Neuronal stem cell (in vitro differentiated cells): Measurements from ENCODE around the gene TCIRG1.

ENCODE experiments used
- DNase-seq: peaks from one replicate; pipeline ENCODE4 v3.0.0-alpha.2; 2013; ENCODE audit warnings: low spot score
- H2AFZ ChIP-seq: one replicate; pipeline ENCODE4 v1.6.1; 2013; ENCODE audit warnings: mild to moderate bottlenecking, low read length, inconsistent platforms
- H2AK5ac ChIP-seq: 2 replicates; pipeline ENCODE4 v1.6.1; 2013; ENCODE audit warnings: low read depth, mild to moderate bottlenecking, inconsistent platforms, low read length, moderate library complexity, mixed read lengths
- H2BK120ac ChIP-seq: 2 replicates; pipeline ENCODE4 v1.6.1; 2013; ENCODE audit warnings: low read depth, mild to moderate bottlenecking, inconsistent platforms, low read length, moderate library complexity, mixed read lengths
- H2BK12ac ChIP-seq: one replicate; pipeline ENCODE4 v1.6.1; 2013; ENCODE audit warnings: low read length, inconsistent platforms
- H2BK15ac ChIP-seq: 2 replicates; pipeline ENCODE4 v1.6.1; 2013; ENCODE audit warnings: mild to moderate bottlenecking, low read length, inconsistent platforms, mixed read lengths
- H2BK5ac ChIP-seq: one replicate; pipeline ENCODE4 v1.6.1; 2013; ENCODE audit warnings: inconsistent platforms, mild to moderate bottlenecking, low read length, moderate library complexity
- H3K14ac ChIP-seq: one replicate; pipeline ENCODE4 v1.6.1; 2013; ENCODE audit warnings: low read length, inconsistent platforms
- H3K18ac ChIP-seq: 2 replicates; pipeline ENCODE4 v1.6.1; 2013; ENCODE audit warnings: low read length, inconsistent platforms
- H3K23ac ChIP-seq: 2 replicates; pipeline ENCODE4 v1.6.1; 2013; ENCODE audit warnings: low read depth, mild to moderate bottlenecking, mixed read lengths, low read length, inconsistent platforms; ENCODE audit not compliant: poor library complexity
- H3K27ac ChIP-seq: replicated peaks from 3 replicates; pipeline ENCODE4 v1.5.1; 2013; ENCODE audit warnings: low read length, inconsistent platforms
- H3K27me3 ChIP-seq, 3 experiments: 2 replicates each; pipeline ENCODE4 v1.6.1; 2013; ENCODE audit warnings: low read length in 3 of 3, mild to moderate bottlenecking in 2 of 3, inconsistent platforms in 1 of 3, low read depth in 1 of 3, mixed read lengths in 1 of 3, moderate library complexity in 1 of 3; ENCODE audit not compliant: control insufficient read depth in 3 of 3, insufficient read depth in 3 of 3
- H3K36me3 ChIP-seq, 2 donors: replicated peaks in 1 of 2; 2 replicates each; pipeline ENCODE4 v1.6.1; 2013; ENCODE audit warnings: low read length in 2 of 2; ENCODE audit not compliant: control insufficient read depth in 2 of 2, insufficient read depth in 2 of 2
- H3K4ac ChIP-seq: 2 replicates; pipeline ENCODE4 v1.6.1; 2013; ENCODE audit warnings: inconsistent platforms, mild to moderate bottlenecking, low read length, moderate library complexity
- H3K4me1 ChIP-seq, 2 donors: 1 replicate in 1 of 2; 2 replicates in 1 of 2; pipeline ENCODE4 v1.6.1; 2013; ENCODE audit warnings: low read length in 2 of 2, low read depth in 1 of 2; ENCODE audit not compliant: control insufficient read depth in 2 of 2, insufficient read depth in 1 of 2
- H3K4me2 ChIP-seq: one replicate; pipeline ENCODE4 v1.6.1; 2013; ENCODE audit warnings: mild to moderate bottlenecking, low read length, inconsistent platforms; ENCODE audit not compliant: insufficient read depth, poor library complexity, severe bottlenecking
- H3K4me3 ChIP-seq, 2 donors: 2 replicates each; pipeline ENCODE4 v1.5.1; 2013; ENCODE audit warnings: low read length in 2 of 2, mild to moderate bottlenecking in 2 of 2, inconsistent platforms in 1 of 2, moderate library complexity in 1 of 2
- H3K79me1 ChIP-seq: one replicate; pipeline ENCODE4 v1.6.1; 2013; ENCODE audit warnings: low read depth, mild to moderate bottlenecking, inconsistent platforms, low read length, moderate library complexity
- H3K9ac ChIP-seq: one replicate; pipeline ENCODE4 v1.6.1; 2013; ENCODE audit warnings: mild to moderate bottlenecking, low read depth, low read length, inconsistent platforms; ENCODE audit not compliant: poor library complexity
- H3K9me3 ChIP-seq, 2 donors: replicated peaks in 1 of 2; 2 replicates each; pipeline versions ENCODE3 to v1.6.1; 2013; ENCODE audit warnings: low read length in 2 of 2, mild to moderate bottlenecking in 2 of 2, inconsistent platforms in 1 of 2, low read depth in 1 of 2, mixed read lengths in 1 of 2, moderate library complexity in 1 of 2; ENCODE audit not compliant: control insufficient read depth in 2 of 2, insufficient read depth in 1 of 2
- H4K8ac ChIP-seq: one replicate; pipeline ENCODE4 v1.6.1; 2013; ENCODE audit warnings: low read depth, mild to moderate bottlenecking, inconsistent platforms, low read length, moderate library complexity
- H4K91ac ChIP-seq: one replicate; pipeline ENCODE4 v1.6.1; 2013; ENCODE audit warnings: low read length, low read depth, mild to moderate bottlenecking, inconsistent platforms; ENCODE audit not compliant: poor library complexity
- WGBS, 2 donors: extraction: QIAGEN DNeasy Blood & Tissue Kit; methylation state at CpG; one replicate each; pipeline ENCODE4 v1.1.7; 2013; ENCODE audit warnings: missing lambda C conversion rate in 2 of 2, mixed read lengths in 1 of 2; ENCODE audit not compliant: insufficient read length in 2 of 2, insufficient replicate concordance in 1 of 2; ENCODE audit errors: extremely low coverage in 2 of 2; 5-methylcytosine and 5-hydroxymethylcytosine counted together

TCIRG1 gene

DNA sequence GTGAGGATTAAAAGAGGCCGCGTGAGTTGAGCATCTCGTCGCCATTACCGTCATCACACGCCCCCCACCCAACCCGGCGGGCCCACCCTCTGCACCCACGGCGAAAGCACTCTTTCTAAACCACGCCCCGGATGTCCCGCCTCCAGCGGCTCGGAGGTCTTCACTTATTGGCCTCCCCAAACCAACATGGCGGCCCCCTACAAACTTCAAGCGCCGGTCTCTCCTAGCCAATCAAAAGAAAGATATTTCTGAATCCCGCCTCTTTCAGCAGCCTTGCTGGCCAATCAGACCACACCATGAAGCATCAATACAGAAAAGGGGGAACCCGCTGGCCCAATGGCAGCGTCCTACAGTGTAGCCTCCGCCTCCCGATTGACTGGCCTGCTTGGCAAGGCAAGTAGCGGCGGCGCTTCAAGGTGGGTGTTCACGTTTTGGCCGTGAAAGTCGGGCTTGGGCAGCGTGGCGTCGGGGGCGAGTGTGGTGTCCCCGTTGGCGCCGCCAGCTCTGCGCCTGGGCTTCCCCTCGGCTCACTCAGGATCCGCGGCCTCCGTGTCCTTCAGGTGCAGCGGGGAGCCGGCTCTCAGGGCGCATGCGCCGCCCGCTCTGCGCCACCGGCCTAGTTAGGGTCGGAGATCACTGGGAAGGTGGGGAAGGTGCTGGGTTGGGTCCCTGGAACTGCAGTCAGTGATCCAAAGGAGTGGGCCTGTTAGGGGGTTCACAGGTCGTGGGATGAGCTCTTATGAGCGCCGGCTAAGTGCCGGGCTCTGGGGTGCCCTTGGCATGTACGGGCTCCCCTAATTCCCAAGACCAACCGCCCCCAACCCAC, 8.3 kb upstream of the TCIRG1 start, which contains the start of gene NDUFS8:
TSS of gene NDUFS8 (plus strand) at position 364 of the 826 bp plus-strand sequence. CDS start 1,471 bp downstream, outside the sequence.
- peaks cover 0 to 7% of the 10 kb centered on the region in 2 donors for H3K9me3 ChIP-seq
- peak within 1 kb of the TSS; percentile 86 for H3K4me2 ChIP-seq
- H2BK12ac ChIP-seq: peak within 1 kb of the TSS; percentile 64
- peak within 1 kb of the TSS; percentile 98 for H2BK5ac ChIP-seq
- H3K18ac ChIP-seq: peak within 1 kb of the TSS; percentile 100
- H2BK15ac ChIP-seq: peak within 1 kb of the TSS; percentile 93
- no peaks in the 10 kb centered on the region for H3K27me3 ChIP-seq
- peak; percentile 99 for DNase-seq
- H4K8ac ChIP-seq: peak within 1 kb of the TSS; percentile 75
- peak within 1 kb of the TSS; percentile 97 for H3K4ac ChIP-seq
- H3K4me1 ChIP-seq: peaks cover 14% of the 10 kb centered on the region in 2 donors
- peak within 1 kb of the TSS; percentile 58 for H3K27ac ChIP-seq
- H4K91ac ChIP-seq: peak within 1 kb of the TSS; percentile 93
- H3K9ac ChIP-seq: peak within 1 kb of the TSS; percentile 100
- peak within 1 kb of the TSS; percentile 31 for H3K14ac ChIP-seq
- H2AK5ac ChIP-seq: peak within 1 kb of the TSS; percentile 95
- H3K36me3 ChIP-seq: peaks cover 22 to 37% of the 10 kb centered on the region in 2 donors
- H3K23ac ChIP-seq: peak within 1 kb of the TSS; percentile 99
- H3K79me1 ChIP-seq: peaks cover 18% of the 10 kb centered on the region
- peak within 1 kb of the TSS; percentile 92 to 98 for H3K4me3 ChIP-seq
- H2AFZ ChIP-seq: peak within 1 kb of the TSS; percentile 95
- no CpG with 5 or more reads among the region's 56 CpGs for WGBS, 2 donors
- peak within 1 kb of the TSS; percentile 61 for H2BK120ac ChIP-seq

DNA sequence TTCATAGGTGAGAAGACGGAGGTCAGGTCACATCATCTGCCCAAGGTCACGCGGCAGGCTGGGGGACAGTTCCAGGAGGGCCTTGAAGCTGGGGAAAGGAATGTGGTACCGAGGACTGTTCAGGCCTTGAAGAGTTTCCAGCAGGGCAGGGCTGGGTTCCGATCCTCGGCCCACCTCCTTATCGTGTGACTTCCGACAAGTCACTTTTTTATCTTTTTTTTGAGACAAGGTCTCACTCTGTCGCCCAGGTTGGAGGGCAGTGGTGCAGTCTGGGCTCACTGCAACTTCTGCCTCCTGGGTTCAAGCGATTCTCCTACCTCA, 7.7 kb upstream of the TCIRG1 start:
- Histone ChIP-seq H3K4me1 (peaks cover 14% of the 10 kb centered on the region in 2 donors), H3K79me1 (peaks cover 19% of the 10 kb centered on the region), H3K23ac (peak overlapping the region; percentile 99), H4K8ac (no peak overlapping the region), H3K36me3 (peaks cover 22 to 35% of the 10 kb centered on the region in 2 donors), H3K4me2 (peak overlapping the region; percentile 86), H2BK15ac (peak overlapping the region; percentile 93), H3K4ac (peak overlapping the region; percentile 31), H2AK5ac (peak overlapping the region; percentile 95), H3K9me3 (peaks cover 0 to 6% of the 10 kb centered on the region in 2 donors), H3K9ac (peak overlapping the region; percentile 100), H3K27me3 (no peaks in the 10 kb centered on the region), H2BK120ac (peak overlapping the region; percentile 61), H4K91ac (no peak overlapping the region), H3K18ac (peak overlapping the region; percentile 100), H2BK12ac (peak overlapping the region; percentile 64), H2AFZ (peak overlapping the region; percentile 95), H3K27ac (peak overlapping the region; percentile 58), H3K14ac (peak overlapping the region; percentile 31), H3K4me3 (peak overlapping the region; percentile 92 to 98), H2BK5ac (peak overlapping the region; percentile 98)
- no CpG with 5 or more reads among the region's 10 CpGs for WGBS, 2 donors
- DNase-seq: no peak

DNA sequence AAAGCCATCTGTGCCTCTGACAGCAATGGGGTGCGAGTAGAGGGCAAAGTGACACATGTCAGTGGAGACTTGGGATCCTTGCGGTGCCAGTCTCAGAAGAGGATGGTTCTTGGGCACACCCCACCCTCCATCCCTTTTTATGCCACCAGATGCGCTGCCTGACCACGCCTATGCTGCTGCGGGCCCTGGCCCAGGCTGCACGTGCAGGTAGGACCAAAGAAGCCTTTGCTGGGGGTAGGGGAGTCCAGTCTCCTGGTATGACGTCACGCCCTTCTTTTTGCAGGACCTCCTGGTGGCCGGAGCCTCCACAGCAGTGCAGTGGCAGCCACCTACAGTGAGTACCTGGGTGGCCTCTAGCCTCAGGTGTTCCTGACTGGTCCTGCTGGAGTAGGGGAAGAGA, 6.8 kb upstream of the TCIRG1 start:
- peaks cover 24 to 42% of the 10 kb centered on the region in 2 donors for H3K36me3 ChIP-seq
- no peak for DNase-seq
- H4K8ac ChIP-seq: no peak overlapping the region
- H3K14ac ChIP-seq: no peak overlapping the region
- H2BK15ac ChIP-seq: no peak overlapping the region
- H3K27ac ChIP-seq: no peak overlapping the region
- H2BK5ac ChIP-seq: no peak overlapping the region
- H2BK12ac ChIP-seq: no peak overlapping the region
- H2BK120ac ChIP-seq: no peak overlapping the region
- H3K18ac ChIP-seq: no peak overlapping the region
- no peak overlapping the region for H3K4ac ChIP-seq
- peaks cover 0 to 6% of the 10 kb centered on the region in 2 donors for H3K9me3 ChIP-seq
- WGBS, 2 donors: no CpG with 5 or more reads among the region's 9 CpGs
- H3K23ac ChIP-seq: no peak overlapping the region
- peak overlapping the region; percentile 43 to 98 for H3K4me3 ChIP-seq
- H3K4me2 ChIP-seq: no peak overlapping the region
- H3K79me1 ChIP-seq: peaks cover 20% of the 10 kb centered on the region
- peak overlapping the region; percentile 7 for H3K9ac ChIP-seq
- H3K27me3 ChIP-seq: no peaks in the 10 kb centered on the region
- peaks cover 14% of the 10 kb centered on the region in 2 donors for H3K4me1 ChIP-seq
- peak overlapping the region; percentile 28 for H2AK5ac ChIP-seq
- H2AFZ ChIP-seq: no peak overlapping the region
- H4K91ac ChIP-seq: no peak overlapping the region

DNA sequence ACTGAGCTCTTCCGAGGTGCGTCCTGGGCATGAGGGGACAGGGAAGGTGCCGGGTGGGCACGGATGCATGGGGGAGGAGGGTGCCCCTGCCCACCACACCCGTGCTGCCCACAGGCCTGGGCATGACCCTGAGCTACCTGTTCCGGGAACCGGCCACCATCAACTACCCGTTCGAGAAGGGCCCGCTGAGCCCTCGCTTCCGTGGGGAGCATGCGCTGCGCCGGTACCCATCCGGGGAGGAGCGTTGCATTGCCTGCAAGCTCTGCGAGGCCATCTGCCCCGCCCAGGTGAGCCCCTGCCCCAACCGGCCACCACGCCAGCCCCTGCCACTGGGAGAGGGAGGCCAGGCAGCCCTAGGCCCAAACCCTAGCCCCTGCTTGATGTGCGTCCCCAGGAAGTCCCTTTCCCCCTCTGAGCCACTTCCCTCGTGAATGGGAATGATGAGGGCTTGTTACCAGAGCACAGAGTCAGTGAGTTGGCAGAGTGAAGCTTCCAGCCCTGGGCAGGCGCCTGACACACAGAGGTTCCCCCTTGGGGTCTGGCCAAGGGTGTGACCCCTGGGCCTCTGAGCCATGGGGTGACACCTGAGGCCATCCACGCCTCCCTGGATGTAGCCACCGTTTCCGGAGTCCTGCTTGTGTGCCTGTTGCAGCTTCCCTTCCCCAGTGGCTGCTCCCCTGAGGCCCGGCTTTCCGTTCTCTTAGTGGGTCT, 5.7 kb upstream of the TCIRG1 start:
- Histone ChIP-seq H3K18ac (no peak overlapping the region), H3K27ac (no peak overlapping the region), H3K4me2 (no peak overlapping the region), H2BK120ac (no peak overlapping the region), H4K8ac (no peak overlapping the region), H3K9me3 (peaks cover 0 to 6% of the 10 kb centered on the region in 2 donors), H2BK15ac (no peak overlapping the region), H3K4ac (no peak overlapping the region), H2BK12ac (no peak overlapping the region), H3K4me1 (peaks cover 15 to 21% of the 10 kb centered on the region in 2 donors), H2AFZ (no peak overlapping the region), H3K36me3 (peaks cover 26 to 42% of the 10 kb centered on the region in 2 donors), H3K14ac (no peak overlapping the region), H3K23ac (peak overlapping the region; percentile 5), H3K9ac (peak overlapping the region; percentile 21), H4K91ac (no peak overlapping the region), H3K4me3 (no peak overlapping the region), H3K27me3 (no peaks in the 10 kb centered on the region), H3K79me1 (peaks cover 20% of the 10 kb centered on the region), H2BK5ac (peak overlapping the region; percentile 13), H2AK5ac (no peak overlapping the region)
- no peak for DNase-seq
- WGBS, 2 donors: no CpG with 5 or more reads among the region's 29 CpGs
